ENCODE data around the gene HADHB.
"Not testable (repeated sequence)": the region's sequence is repeated elsewhere in the genome, so short reads cannot be mapped to it uniquely, and the experiment has no call there.

Gene HADHB

GRCh38 chr2:26290001-26290400, 45.3 kb downstream of the HADHB start:
- in situ Hi-C loops (cut with HindIII; ENCODE audit: low sequenced_read_pairs) = no loop called here

GRCh38 chr2:26292646-26293045, 47.9 kb downstream of the HADHB start:
- in situ Hi-C loops (cut with HindIII; ENCODE audit: low sequenced_read_pairs) = no loop called here

GRCh38 chr2:26295511-26295910, 50.8 kb downstream of the HADHB start:
- in situ Hi-C loops (cut with HindIII; ENCODE audit: low sequenced_read_pairs) = no loop called here

- in situ Hi-C loops (cut with HindIII; ENCODE audit: low sequenced_read_pairs) = no loop called here
These were observed 52.3 kb downstream of the HADHB start for GRCh38 chr2:26297061-26297460.

GRCh38 chr2:26298286-26298637, 53.5 kb downstream of the HADHB start:
- in situ Hi-C loops (cut with HindIII; ENCODE audit: low sequenced_read_pairs) = no loop called here

GRCh38 chr2:26298638-26299393, 54.1 kb downstream of the HADHB start:
- in situ Hi-C loops (cut with HindIII; ENCODE audit: low sequenced_read_pairs) = no loop called here

- in situ Hi-C loops (cut with HindIII; ENCODE audit: low sequenced_read_pairs) = no loop called here
These were observed 54.8 kb downstream of the HADHB start for GRCh38 chr2:26299471-26300101.

- in situ Hi-C loops (cut with HindIII; ENCODE audit: low sequenced_read_pairs) = no loop called here
These were observed 55.6 kb downstream of the HADHB start for GRCh38 chr2:26300234-26300925.

GRCh38 chr2:26302846-26303245, 58.1 kb downstream of the HADHB start:
- in situ Hi-C loops (cut with HindIII; ENCODE audit: low sequenced_read_pairs) = no loop called here

GRCh38 chr2:26305094-26305493, 60.4 kb downstream of the HADHB start:
- in situ Hi-C loops (cut with HindIII; ENCODE audit: low sequenced_read_pairs) = not testable (repeated sequence)

GRCh38 chr2:26305540-26305939, 60.8 kb downstream of the HADHB start:
- in situ Hi-C loops (cut with HindIII; ENCODE audit: low sequenced_read_pairs) = no loop called here

GRCh38 chr2:26309921-26310320, 65.2 kb downstream of the HADHB start:
- in situ Hi-C loops (cut with HindIII; ENCODE audit: low sequenced_read_pairs) = no loop called here

- in situ Hi-C loops (cut with HindIII; ENCODE audit: low sequenced_read_pairs) = no loop called here
These were observed 67.7 kb downstream of the HADHB start for GRCh38 chr2:26312471-26312870.

GRCh38 chr2:26313446-26313845, 68.7 kb downstream of the HADHB start:
- in situ Hi-C loops (cut with HindIII; ENCODE audit: low sequenced_read_pairs) = no loop called here

GRCh38 chr2:26314243-26314642, 69.5 kb downstream of the HADHB start:
- in situ Hi-C loops (cut with HindIII; ENCODE audit: low sequenced_read_pairs) = no loop called here

- in situ Hi-C loops (cut with HindIII; ENCODE audit: low sequenced_read_pairs) = no loop called here
These were observed 71.3 kb downstream of the HADHB start for GRCh38 chr2:26316041-26316440.

GRCh38 chr2:26316845-26317244, 72.1 kb downstream of the HADHB start:
- in situ Hi-C loops (cut with HindIII; ENCODE audit: low sequenced_read_pairs) = no loop called here

- in situ Hi-C loops (cut with HindIII; ENCODE audit: low sequenced_read_pairs) = no loop called here
These were observed 72.8 kb downstream of the HADHB start for GRCh38 chr2:26317377-26318105.

- in situ Hi-C loops (cut with HindIII; ENCODE audit: low sequenced_read_pairs) = no loop called here
These were observed 74.2 kb downstream of the HADHB start for GRCh38 chr2:26318950-26319349.

GRCh38 chr2:26324479-26324878, 79.7 kb downstream of the HADHB start:
- in situ Hi-C loops (cut with HindIII; ENCODE audit: low sequenced_read_pairs) = not testable (repeated sequence)

- in situ Hi-C loops (cut with HindIII; ENCODE audit: low sequenced_read_pairs) = no loop called here
These were observed 80.2 kb downstream of the HADHB start for GRCh38 chr2:26324903-26325302.
